Measurements from ENCODE around the gene TBC1D10A.

Gene TBC1D10A

DNA sequence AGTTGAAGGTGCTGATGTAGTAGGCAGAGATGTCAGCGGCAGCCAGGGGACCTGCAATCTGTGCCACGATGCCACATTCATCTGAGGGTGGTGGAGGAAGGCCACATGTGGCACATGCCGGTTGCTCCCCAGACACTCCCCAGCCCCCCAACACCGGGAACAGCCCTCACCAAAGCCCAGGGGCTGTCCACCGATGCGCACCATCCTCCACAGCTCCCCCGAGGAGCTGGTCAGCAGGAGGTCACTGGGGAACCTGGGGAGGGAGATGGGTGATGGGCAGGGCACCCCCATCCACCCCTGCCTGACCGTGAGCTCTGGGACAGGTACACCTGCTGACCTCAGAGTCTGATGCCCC is 40.9 kb downstream of the TBC1D10A start:
- H3K36me3 ChIP-seq (ENCODE audit: insufficient read depth, low read length), result no peaks in the 10 kb centered on the region
- H3K9ac ChIP-seq (ENCODE audit: low read depth, low read length), result no peak overlapping the region
- H3K9me3 ChIP-seq (ENCODE audit: control insufficient read depth, insufficient read depth, low read length), result no peaks in the 10 kb centered on the region
- peaks cover 9% of the 10 kb centered on the region for H3K4me1 ChIP-seq (ENCODE audit: insufficient read depth, low read length)

DNA sequence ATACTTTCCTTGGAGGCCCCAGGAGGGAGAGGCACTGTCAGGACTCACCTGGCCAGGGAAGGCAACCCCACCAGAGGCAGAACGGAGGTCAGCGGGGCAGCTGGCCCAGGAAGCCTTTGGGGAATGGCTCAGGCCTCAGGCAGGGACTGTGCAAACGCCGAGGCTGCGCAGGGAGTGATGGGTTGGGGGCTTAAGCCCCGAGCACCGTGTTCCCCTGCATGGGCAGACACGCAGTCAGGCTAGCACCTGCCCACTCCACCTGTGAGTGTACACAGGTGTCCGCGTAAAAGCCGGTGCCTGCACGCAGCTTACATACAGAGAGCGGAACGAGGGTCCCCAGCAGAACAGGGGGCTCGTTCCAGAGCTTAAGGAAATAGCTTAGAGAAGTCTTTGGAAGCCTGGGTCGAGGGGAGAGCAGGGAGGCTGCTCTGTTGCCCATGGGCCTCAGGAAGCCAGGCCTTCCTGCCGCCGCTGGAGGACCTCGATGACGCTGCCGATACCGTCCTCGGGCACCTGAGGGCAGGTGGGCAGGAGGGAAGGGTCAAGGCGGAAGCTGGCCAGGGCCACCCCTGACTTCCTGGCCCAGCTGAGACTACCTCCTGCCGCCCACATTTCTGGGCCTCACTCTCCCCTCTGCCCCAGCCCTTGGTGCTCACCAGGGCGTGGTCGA is 41.4 kb downstream of the TBC1D10A start:
- no peaks in the 10 kb centered on the region for H3K9me3 ChIP-seq (ENCODE audit: control insufficient read depth, insufficient read depth, low read length)
- H3K4me1 ChIP-seq (ENCODE audit: insufficient read depth, low read length), result peaks cover 4% of the 10 kb centered on the region; the same call in 1 of the 2 replicates
- no peak overlapping the region for H3K9ac ChIP-seq (ENCODE audit: low read depth, low read length)
- H3K36me3 ChIP-seq (ENCODE audit: insufficient read depth, low read length), result no peaks in the 10 kb centered on the region

DNA sequence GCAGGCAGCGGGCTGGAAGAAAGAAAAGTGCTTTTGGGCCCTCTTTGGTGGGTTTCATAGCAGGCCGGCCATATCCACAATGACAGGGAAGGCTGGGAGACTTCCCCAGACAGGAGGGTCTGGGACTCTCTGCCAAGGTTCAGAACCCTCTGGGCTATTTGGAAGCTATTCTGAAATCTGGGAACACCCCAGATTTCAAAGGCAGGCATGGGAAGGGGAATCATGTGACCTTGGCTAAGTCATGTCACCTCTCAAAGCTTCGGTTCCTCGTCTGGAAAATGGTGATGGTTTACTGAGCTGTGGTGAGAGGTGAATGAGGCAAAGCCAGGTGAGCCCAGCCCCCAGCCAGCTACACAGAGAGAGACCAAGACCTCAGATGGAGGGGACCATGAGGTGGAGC is 42.1 kb downstream of the TBC1D10A start:
- Histone ChIP-seq H3K9me3 (ENCODE audit: control insufficient read depth, insufficient read depth, low read length) (no peaks in the 10 kb centered on the region), H3K36me3 (ENCODE audit: insufficient read depth, low read length) (no peaks in the 10 kb centered on the region), H3K9ac (ENCODE audit: low read depth, low read length) (no peak overlapping the region), H3K4me1 (ENCODE audit: insufficient read depth, low read length) (no peaks in the 10 kb centered on the region)

- Histone ChIP-seq H3K9me3 (ENCODE audit: control insufficient read depth, insufficient read depth, low read length) (no peaks in the 10 kb centered on the region), H3K36me3 (ENCODE audit: insufficient read depth, low read length) (no peaks in the 10 kb centered on the region), H3K9ac (ENCODE audit: low read depth, low read length) (no peak overlapping the region), H3K4me1 (ENCODE audit: insufficient read depth, low read length) (no peaks in the 10 kb centered on the region)
These were observed 42.6 kb downstream of the TBC1D10A start for GRCh38 chr22:30284172-30284571.

- no peak overlapping the region for H3K9ac ChIP-seq (ENCODE audit: low read depth, low read length)
- H3K9me3 ChIP-seq (ENCODE audit: control insufficient read depth, insufficient read depth, low read length), result no peaks in the 10 kb centered on the region
- H3K36me3 ChIP-seq (ENCODE audit: insufficient read depth, low read length), result no peaks in the 10 kb centered on the region
- H3K4me1 ChIP-seq (ENCODE audit: insufficient read depth, low read length), result peaks cover under 1% of the 10 kb centered on the region; the same call in 1 of the 2 replicates
These were observed 43.4 kb downstream of the TBC1D10A start for GRCh38 chr22:30283342-30283741.

DNA sequence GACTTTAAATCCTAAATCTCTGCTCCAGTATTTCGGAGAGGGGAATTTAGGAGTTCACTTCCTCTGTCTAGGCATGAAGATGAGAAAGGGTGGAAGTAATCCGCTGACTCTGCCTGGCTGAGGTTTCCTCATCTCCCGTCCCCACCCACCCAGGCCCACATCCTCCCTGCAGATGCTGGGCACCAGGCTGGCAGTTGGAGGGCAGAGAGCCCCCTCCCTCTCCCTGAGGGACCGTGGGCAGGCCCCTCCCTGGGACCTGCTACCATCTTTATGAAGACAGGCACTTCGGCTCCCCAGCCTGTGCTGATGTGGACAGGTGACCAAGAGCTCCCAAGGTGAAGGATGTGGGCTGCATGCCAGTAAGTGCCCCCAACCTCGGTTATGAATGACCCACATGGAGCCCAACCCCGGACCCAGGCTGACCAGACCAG is 44.1 kb downstream of the TBC1D10A start:
- Histone ChIP-seq H3K36me3 (ENCODE audit: insufficient read depth, low read length) (no peaks in the 10 kb centered on the region), H3K9ac (ENCODE audit: low read depth, low read length) (no peak overlapping the region), H3K9me3 (ENCODE audit: control insufficient read depth, insufficient read depth, low read length) (no peaks in the 10 kb centered on the region), H3K4me1 (ENCODE audit: insufficient read depth, low read length) (peaks cover 8% of the 10 kb centered on the region; the same call in 1 of the 2 replicates)

GRCh38 chr22:30280505-30280904 is 46.2 kb downstream of the TBC1D10A start:
- Histone ChIP-seq H3K4me1 (ENCODE audit: insufficient read depth, low read length) (peaks cover 16% of the 10 kb centered on the region), H3K9ac (ENCODE audit: low read depth, low read length) (no peak overlapping the region), H3K9me3 (ENCODE audit: control insufficient read depth, insufficient read depth, low read length) (no peaks in the 10 kb centered on the region), H3K36me3 (ENCODE audit: insufficient read depth, low read length) (no peaks in the 10 kb centered on the region)

DNA sequence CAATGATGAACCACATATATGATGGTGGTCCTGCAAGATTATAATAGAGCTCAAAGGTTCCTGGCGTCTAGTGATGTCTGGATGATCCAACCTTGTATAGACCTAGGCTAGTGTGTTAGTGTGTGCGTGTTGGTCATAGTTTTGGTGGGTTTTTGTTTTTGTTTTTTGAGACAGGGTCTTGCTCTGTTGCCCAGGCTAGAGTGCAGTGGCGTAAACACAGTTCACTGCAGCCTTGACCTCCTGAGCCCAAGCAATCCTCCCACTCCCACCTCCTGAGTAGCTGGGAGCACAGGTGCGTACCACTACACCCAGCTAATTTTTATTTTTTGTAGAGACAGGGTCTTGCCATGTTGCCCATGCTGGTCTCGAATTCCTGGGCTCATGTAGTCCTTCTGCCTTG is 46.8 kb downstream of the TBC1D10A start:
- H3K9me3 ChIP-seq (ENCODE audit: control insufficient read depth, insufficient read depth, low read length), result no peaks in the 10 kb centered on the region
- H3K4me1 ChIP-seq (ENCODE audit: insufficient read depth, low read length), result peaks cover 18% of the 10 kb centered on the region
- H3K9ac ChIP-seq (ENCODE audit: low read depth, low read length), result no peak overlapping the region
- H3K36me3 ChIP-seq (ENCODE audit: insufficient read depth, low read length), result no peaks in the 10 kb centered on the region

DNA sequence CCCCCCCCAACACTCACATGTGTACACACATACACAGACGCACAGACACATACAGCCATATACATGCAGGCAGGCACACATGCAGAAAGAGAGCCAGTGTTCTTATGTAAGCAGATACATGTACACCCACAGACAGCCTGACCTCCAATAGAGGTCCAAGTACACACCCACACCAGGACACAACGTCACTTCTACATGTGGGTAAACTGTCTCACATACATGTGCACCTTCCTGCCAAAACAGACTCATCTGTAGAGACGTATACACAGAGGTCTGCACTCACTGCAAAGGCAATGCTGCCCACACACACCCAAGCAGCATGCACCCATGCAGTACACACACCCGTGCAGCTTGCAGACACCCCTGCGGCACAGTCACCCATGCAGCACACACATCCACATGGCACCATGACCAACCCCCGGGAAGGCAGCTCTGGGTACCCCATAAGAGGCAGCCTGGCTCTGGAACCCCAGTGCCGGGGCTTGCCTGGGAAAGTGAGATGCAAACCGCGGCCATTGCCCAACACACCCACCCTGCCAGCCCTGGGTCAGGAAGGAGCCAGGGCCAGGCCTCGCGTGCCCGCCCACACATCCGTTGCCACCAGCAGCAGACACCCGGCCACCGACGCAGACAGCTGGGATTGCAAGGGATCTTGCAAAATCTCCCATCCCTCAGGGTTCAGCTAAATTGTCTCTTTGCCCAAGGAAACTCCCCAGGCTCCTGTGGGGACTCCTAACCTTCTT is 47.5 kb downstream of the TBC1D10A start:
- no peaks in the 10 kb centered on the region for H3K9me3 ChIP-seq (ENCODE audit: control insufficient read depth, insufficient read depth, low read length)
- H3K9ac ChIP-seq (ENCODE audit: low read depth, low read length), result no peak overlapping the region
- peaks cover 18% of the 10 kb centered on the region for H3K4me1 ChIP-seq (ENCODE audit: insufficient read depth, low read length)
- H3K36me3 ChIP-seq (ENCODE audit: insufficient read depth, low read length), result no peaks in the 10 kb centered on the region

- peak overlapping the region; percentile 7; the same call in 1 of the 2 replicates for H3K9ac ChIP-seq (ENCODE audit: low read depth, low read length)
- no peaks in the 10 kb centered on the region for H3K9me3 ChIP-seq (ENCODE audit: control insufficient read depth, insufficient read depth, low read length)
- no peaks in the 10 kb centered on the region for H3K36me3 ChIP-seq (ENCODE audit: insufficient read depth, low read length)
- H3K4me1 ChIP-seq (ENCODE audit: insufficient read depth, low read length), result peaks cover 18% of the 10 kb centered on the region
These were observed 49.0 kb downstream of the TBC1D10A start for GRCh38 chr22:30277547-30278344.

DNA sequence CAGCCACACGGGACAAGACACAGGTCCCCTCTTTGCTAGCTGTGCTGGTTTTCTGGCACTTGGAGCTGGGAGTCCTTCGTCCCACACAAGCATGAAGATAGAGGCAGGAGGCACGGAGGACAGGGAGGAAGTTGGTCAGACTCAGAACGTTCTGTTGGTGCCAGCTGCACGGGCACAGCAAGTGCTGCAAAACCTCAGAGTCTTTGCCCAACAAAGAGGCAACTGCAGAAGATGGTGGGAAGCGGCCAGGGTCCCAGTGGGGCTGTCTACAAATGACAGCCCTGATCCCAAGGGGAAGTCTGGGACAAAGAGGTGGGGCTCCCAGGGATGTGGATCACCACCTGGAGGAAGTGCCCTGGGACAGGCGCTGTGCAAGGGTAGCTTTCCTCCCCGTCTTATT is 50.7 kb downstream of the TBC1D10A start:
- H3K4me1 ChIP-seq (ENCODE audit: insufficient read depth, low read length), result peaks cover 18% of the 10 kb centered on the region
- H3K36me3 ChIP-seq (ENCODE audit: insufficient read depth, low read length), result no peaks in the 10 kb centered on the region
- no peak overlapping the region for H3K9ac ChIP-seq (ENCODE audit: low read depth, low read length)
- no peaks in the 10 kb centered on the region for H3K9me3 ChIP-seq (ENCODE audit: control insufficient read depth, insufficient read depth, low read length)

DNA sequence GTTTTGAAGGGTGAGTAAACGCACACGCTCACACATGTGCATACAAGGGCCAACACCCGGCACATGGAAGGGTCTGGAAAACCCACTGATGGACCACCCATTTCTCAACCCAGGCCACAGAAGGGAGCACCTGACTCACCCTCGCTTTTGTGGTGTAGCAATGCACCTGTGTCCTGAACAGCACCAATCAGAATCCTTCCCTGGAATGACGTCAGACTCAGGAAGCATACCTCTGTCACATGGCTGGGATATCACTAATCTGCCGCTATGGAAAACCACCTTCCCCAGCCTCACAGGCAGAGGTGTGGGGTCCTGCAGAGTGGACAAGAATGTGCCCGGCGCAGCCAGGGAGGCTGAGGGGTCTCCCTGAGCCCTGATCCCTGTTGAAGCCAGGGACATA is 51.1 kb downstream of the TBC1D10A start:
- H3K36me3 ChIP-seq (ENCODE audit: insufficient read depth, low read length), result no peaks in the 10 kb centered on the region
- H3K9ac ChIP-seq (ENCODE audit: low read depth, low read length), result no peak overlapping the region
- no peaks in the 10 kb centered on the region for H3K9me3 ChIP-seq (ENCODE audit: control insufficient read depth, insufficient read depth, low read length)
- peaks cover 18% of the 10 kb centered on the region for H3K4me1 ChIP-seq (ENCODE audit: insufficient read depth, low read length)

- H3K36me3 ChIP-seq (ENCODE audit: insufficient read depth, low read length), result no peaks in the 10 kb centered on the region
- peaks cover 18% of the 10 kb centered on the region for H3K4me1 ChIP-seq (ENCODE audit: insufficient read depth, low read length)
- no peak overlapping the region for H3K9ac ChIP-seq (ENCODE audit: low read depth, low read length)
- H3K9me3 ChIP-seq (ENCODE audit: control insufficient read depth, insufficient read depth, low read length), result no peaks in the 10 kb centered on the region
These were observed 52.3 kb downstream of the TBC1D10A start for GRCh38 chr22:30274437-30274812.

GRCh38 chr22:30273711-30274436 is 52.9 kb downstream of the TBC1D10A start:
- Histone ChIP-seq H3K9me3 (ENCODE audit: control insufficient read depth, insufficient read depth, low read length) (no peaks in the 10 kb centered on the region), H3K9ac (ENCODE audit: low read depth, low read length) (no peak overlapping the region), H3K36me3 (ENCODE audit: insufficient read depth, low read length) (no peaks in the 10 kb centered on the region), H3K4me1 (ENCODE audit: insufficient read depth, low read length) (peaks cover 18% of the 10 kb centered on the region)
